ENCODE measurements around the gene OLFM1. TPM values are rescaled to one million over a fixed set of nuclear protein-coding genes. Genes with fewer than 3 reads are reported as not detected.

OLFM1 gene
- total RNA-seq, 5 donors from 2014 or later (not counting 1 experiment from before 2014, with no cell fraction given), result 0.16 TPM; not detected in 4

GRCh38 chr9:135132008-135132407, 44.5 kb downstream of the OLFM1 start:
- no peak overlapping the region for H3K27ac ChIP-seq (ENCODE audit: low read length)
- ChIA-PET POLR2A (no interaction called here), CTCF (interaction anchor here in 1 of 2 donors (0.5 kb wide), 1 partner anchor 1937 kb away, joined by 5 read pairs; no protein-coding TSS in a partner anchor)
- no peak for DNase-seq
- Mint-ChIP-seq H3K36me3 (no peaks in the 10 kb centered on the region), H3K4me3 (no peak overlapping the region), H3K9me3 (peaks cover 4 to 7% (median 7%) of the 10 kb centered on the region in 3 donors), H3K4me1 (peaks cover 0 to 2% (median 0%) of the 10 kb centered on the region in 3 donors), H3K27me3 (peaks cover 4 to 23% of the 10 kb centered on the region in 2 donors), H3K27ac (no peak overlapping the region)
- H3K4me1 ChIP-seq (ENCODE audit: control insufficient read depth in 1 of 2, extremely low read depth in 1 of 2, insufficient read depth in 2 of 2, low read length in 2 of 2), result no peaks in the 10 kb centered on the region
- WGBS (ENCODE audit: insufficient coverage), result 96% methylated on average over 13 of the region's 18 CpGs
- H3K4me3 ChIP-seq (ENCODE audit: control insufficient read depth in 1 of 2, extremely low read depth in 1 of 2, low read length in 1 of 2), result no peak overlapping the region
- ATAC-seq (replicated peaks in 1 of 4), result no peak
- H3K27me3 ChIP-seq (replicated peaks in 1 of 2; ENCODE audit: control insufficient read depth in 2 of 2, extremely low read depth in 1 of 2, insufficient read depth in 2 of 2, low read length in 1 of 2), result peaks cover 0 to 57% of the 10 kb centered on the region in 2 experiments
- H3K9me3 ChIP-seq, result no peaks in the 10 kb centered on the region
- H3K36me3 ChIP-seq (ENCODE audit: control insufficient read depth in 2 of 2, extremely low read depth in 1 of 2, insufficient read depth in 1 of 2, low read length in 1 of 2), result no peaks in the 10 kb centered on the region

DNA sequence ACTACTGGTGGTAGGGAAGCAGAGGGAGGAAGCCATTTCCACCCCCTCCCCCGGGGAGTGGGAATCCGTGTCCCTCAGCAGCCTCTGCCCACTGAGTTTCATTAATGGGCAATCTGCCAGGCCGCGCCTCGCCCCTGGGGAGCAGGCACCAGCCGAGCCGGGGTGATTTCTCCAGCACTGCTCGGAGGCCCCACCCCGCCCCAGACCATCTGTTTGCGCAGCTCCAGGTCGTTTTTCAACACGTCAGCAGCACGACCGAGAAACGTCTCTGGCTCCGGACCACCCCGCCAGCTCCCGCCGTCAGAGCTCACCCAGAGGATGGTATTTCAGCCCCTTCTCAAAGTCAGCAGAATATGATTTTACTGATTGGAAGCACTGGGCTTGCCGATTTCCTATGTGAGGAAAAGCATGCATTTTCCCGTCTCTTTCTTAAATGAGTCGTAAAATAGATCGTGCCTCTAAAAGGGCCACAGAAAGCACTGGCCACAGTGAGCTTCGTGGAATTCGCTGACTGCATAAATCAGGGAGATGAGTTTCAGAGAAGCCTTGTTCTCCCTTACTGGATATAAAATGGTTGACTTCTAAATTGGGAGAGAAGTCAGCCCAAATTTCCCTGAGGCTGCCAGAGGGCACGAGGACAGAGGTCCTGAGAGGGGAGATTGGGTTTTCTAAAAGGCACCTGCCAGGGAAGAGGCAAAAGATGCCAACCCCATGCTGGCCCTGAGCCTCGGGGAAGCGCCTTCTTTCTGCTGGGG, 47.0 kb downstream of the OLFM1 start:
- H3K4me1 Mint-ChIP-seq, result peaks cover 0 to 2% (median 0%) of the 10 kb centered on the region in 3 donors
- Histone ChIP-seq H3K36me3 (ENCODE audit: control insufficient read depth in 2 of 2, extremely low read depth in 1 of 2, insufficient read depth in 1 of 2, low read length in 1 of 2) (no peaks in the 10 kb centered on the region), H3K4me3 (ENCODE audit: control insufficient read depth in 1 of 2, extremely low read depth in 1 of 2, low read length in 1 of 2) (no peak overlapping the region), H3K27ac (ENCODE audit: low read length) (no peak overlapping the region), H3K4me1 (ENCODE audit: control insufficient read depth in 1 of 2, extremely low read depth in 1 of 2, insufficient read depth in 2 of 2, low read length in 2 of 2) (no peaks in the 10 kb centered on the region), H3K9me3 (no peaks in the 10 kb centered on the region), H3K27me3 (replicated peaks in 1 of 2; ENCODE audit: control insufficient read depth in 2 of 2, extremely low read depth in 1 of 2, insufficient read depth in 2 of 2, low read length in 1 of 2) (peaks cover 0 to 47% of the 10 kb centered on the region in 2 experiments)
- ChIA-PET POLR2A (no interaction called here), CTCF (no interaction called here)
- peaks cover 4 to 16% of the 10 kb centered on the region in 2 donors for H3K27me3 Mint-ChIP-seq
- H3K27ac Mint-ChIP-seq, result no peak overlapping the region
- H3K9me3 Mint-ChIP-seq, result peaks cover 4 to 7% (median 7%) of the 10 kb centered on the region in 3 donors
- no peaks in the 10 kb centered on the region for H3K36me3 Mint-ChIP-seq
- DNase-seq, result no peak
- WGBS (ENCODE audit: insufficient coverage), result 85% methylated on average over 24 of the region's 28 CpGs
- ATAC-seq (replicated peaks in 1 of 4), result no peak
- no peak overlapping the region for H3K4me3 Mint-ChIP-seq

DNA sequence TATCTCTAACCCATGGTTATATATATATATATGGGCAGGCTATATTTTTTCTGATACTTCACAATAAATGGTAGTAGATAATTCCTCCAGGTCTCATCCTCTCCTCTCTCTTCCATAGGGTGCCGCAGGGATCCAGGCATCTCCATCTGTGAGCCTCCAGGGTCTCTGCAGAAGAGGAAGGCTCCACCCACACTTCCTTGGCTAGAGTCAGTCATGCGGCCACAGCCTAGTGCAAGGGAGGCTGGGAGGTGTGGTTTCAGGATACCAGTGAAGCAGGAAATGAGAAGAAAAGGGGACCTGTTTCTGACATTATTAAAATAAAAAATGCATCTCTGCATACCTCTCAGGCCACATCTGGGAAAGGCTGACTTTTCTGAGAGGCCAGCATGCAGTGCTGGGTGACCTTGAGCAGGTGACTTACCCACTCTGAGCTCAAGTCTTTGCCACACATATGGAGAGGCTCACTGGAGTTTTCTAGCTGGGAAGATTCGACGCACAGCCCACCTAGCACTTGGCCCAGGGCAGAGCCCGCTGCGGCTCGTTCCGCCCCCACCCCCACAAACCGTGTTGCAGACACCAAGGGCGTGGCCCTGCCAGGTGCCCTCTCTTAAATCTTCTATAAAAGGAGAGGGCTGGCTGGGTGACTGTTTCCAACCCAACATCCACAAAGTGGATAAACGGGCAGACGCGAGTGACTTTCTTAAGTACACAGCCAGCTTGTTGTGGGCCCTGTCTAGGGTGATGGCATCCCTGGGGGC, 47.9 kb downstream of the OLFM1 start:
- Mint-ChIP-seq H3K36me3 (no peaks in the 10 kb centered on the region), H3K27ac (no peak overlapping the region), H3K27me3 (peaks cover 4 to 17% of the 10 kb centered on the region in 2 donors), H3K4me1 (no peaks in the 10 kb centered on the region), H3K9me3 (peaks cover 0 to under 1% (median 0%) of the 10 kb centered on the region in 3 donors), H3K4me3 (no peak overlapping the region)
- DNase-seq (no peak), ATAC-seq (replicated peaks in 1 of 4) (no peak)
- CTCF ChIA-PET, result no interaction called here
- H3K4me1 ChIP-seq (ENCODE audit: control insufficient read depth in 1 of 2, extremely low read depth in 1 of 2, insufficient read depth in 2 of 2, low read length in 2 of 2), result no peaks in the 10 kb centered on the region
- 87% methylated on average over 8 of the region's 13 CpGs for WGBS (ENCODE audit: insufficient coverage)
- no peaks in the 10 kb centered on the region for H3K9me3 ChIP-seq
- no peak overlapping the region for H3K27ac ChIP-seq (ENCODE audit: low read length)
- H3K27me3 ChIP-seq (replicated peaks in 1 of 2; ENCODE audit: control insufficient read depth in 2 of 2, extremely low read depth in 1 of 2, insufficient read depth in 2 of 2, low read length in 1 of 2), result peaks cover 0 to 47% of the 10 kb centered on the region in 2 experiments
- H3K36me3 ChIP-seq (ENCODE audit: control insufficient read depth in 2 of 2, extremely low read depth in 1 of 2, insufficient read depth in 1 of 2, low read length in 1 of 2), result no peaks in the 10 kb centered on the region
- POLR2A ChIA-PET, result no interaction called here
- H3K4me3 ChIP-seq (ENCODE audit: control insufficient read depth in 1 of 2, extremely low read depth in 1 of 2, low read length in 1 of 2), result no peak overlapping the region

DNA sequence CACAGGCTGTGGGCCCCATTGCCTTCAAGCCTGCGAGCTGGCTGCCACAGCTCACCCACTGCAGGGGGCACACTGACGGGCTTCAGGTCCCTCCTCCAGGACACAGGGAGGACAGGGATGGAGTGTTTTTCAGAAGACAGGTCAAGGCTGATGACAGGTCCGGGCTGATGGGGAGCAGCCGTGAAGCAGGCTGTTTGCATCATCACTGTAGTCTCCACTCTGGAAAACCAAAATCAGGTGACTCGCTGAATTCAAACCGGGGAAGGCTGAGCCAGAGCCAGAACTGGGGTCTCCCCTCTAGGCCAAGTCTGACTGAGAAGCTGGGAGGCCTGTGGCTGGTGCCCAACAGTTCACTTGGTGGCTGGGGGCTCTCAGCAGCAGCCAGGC, 48.5 kb downstream of the OLFM1 start:
- Mint-ChIP-seq H3K36me3 (no peaks in the 10 kb centered on the region), H3K4me3 (no peak overlapping the region), H3K4me1 (no peaks in the 10 kb centered on the region), H3K9me3 (no peaks in the 10 kb centered on the region), H3K27me3 (peaks cover 4 to 19% of the 10 kb centered on the region in 2 donors), H3K27ac (no peak overlapping the region)
- no peaks in the 10 kb centered on the region for H3K36me3 ChIP-seq (ENCODE audit: control insufficient read depth in 2 of 2, extremely low read depth in 1 of 2, insufficient read depth in 1 of 2, low read length in 1 of 2)
- no peaks in the 10 kb centered on the region for H3K4me1 ChIP-seq (ENCODE audit: control insufficient read depth in 1 of 2, extremely low read depth in 1 of 2, insufficient read depth in 2 of 2, low read length in 2 of 2)
- DNase-seq (no peak), ATAC-seq (replicated peaks in 1 of 4) (no peak)
- H3K27ac ChIP-seq (ENCODE audit: low read length), result no peak overlapping the region
- no peak overlapping the region for H3K4me3 ChIP-seq (ENCODE audit: control insufficient read depth in 1 of 2, extremely low read depth in 1 of 2, low read length in 1 of 2)
- ChIA-PET POLR2A (no interaction called here), CTCF (no interaction called here)
- peaks cover 0 to 44% of the 10 kb centered on the region in 2 experiments for H3K27me3 ChIP-seq (replicated peaks in 1 of 2; ENCODE audit: control insufficient read depth in 2 of 2, extremely low read depth in 1 of 2, insufficient read depth in 2 of 2, low read length in 1 of 2)
- H3K9me3 ChIP-seq, result no peaks in the 10 kb centered on the region
- WGBS (ENCODE audit: insufficient coverage), result 78% methylated on average over 4 of the region's 6 CpGs

DNA sequence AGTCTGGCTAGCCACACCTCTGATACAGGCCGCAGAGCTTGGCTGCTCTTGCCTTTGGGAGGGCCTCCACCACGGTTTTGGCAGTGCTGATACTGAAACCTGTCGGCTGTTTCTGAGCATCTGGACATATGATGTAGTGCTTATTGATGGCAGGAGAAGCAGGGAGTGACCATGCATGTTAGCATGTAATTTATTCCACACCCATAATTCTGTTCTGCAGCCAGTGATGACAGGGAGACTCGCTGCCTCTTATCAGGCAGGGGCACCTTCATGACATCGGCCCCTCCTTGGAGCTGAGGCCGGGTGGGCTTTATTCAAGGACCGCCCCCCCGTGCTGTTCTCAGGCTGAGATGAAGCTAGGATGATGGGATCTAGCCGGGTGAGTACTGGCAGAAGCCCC, 49.0 kb downstream of the OLFM1 start:
- H3K4me3 Mint-ChIP-seq, result no peak overlapping the region
- no peaks in the 10 kb centered on the region for H3K9me3 Mint-ChIP-seq
- no peak for ATAC-seq (replicated peaks in 1 of 4)
- H3K36me3 Mint-ChIP-seq, result no peaks in the 10 kb centered on the region
- Histone ChIP-seq H3K9me3 (no peaks in the 10 kb centered on the region), H3K4me3 (ENCODE audit: control insufficient read depth in 1 of 2, extremely low read depth in 1 of 2, low read length in 1 of 2) (no peak overlapping the region), H3K36me3 (ENCODE audit: control insufficient read depth in 2 of 2, extremely low read depth in 1 of 2, insufficient read depth in 1 of 2, low read length in 1 of 2) (no peaks in the 10 kb centered on the region), H3K4me1 (ENCODE audit: control insufficient read depth in 1 of 2, extremely low read depth in 1 of 2, insufficient read depth in 2 of 2, low read length in 2 of 2) (no peaks in the 10 kb centered on the region), H3K27ac (ENCODE audit: low read length) (no peak overlapping the region), H3K27me3 (replicated peaks in 1 of 2; ENCODE audit: control insufficient read depth in 2 of 2, extremely low read depth in 1 of 2, insufficient read depth in 2 of 2, low read length in 1 of 2) (peaks cover 0 to 44% of the 10 kb centered on the region in 2 experiments)
- CTCF ChIA-PET, result no interaction called here
- no peaks in the 10 kb centered on the region for H3K4me1 Mint-ChIP-seq
- POLR2A ChIA-PET, result no interaction called here
- whole genome bisulfite sequencing (ENCODE audit: insufficient coverage), result 59% methylated on average over 7 of the region's 9 CpGs
- no peak overlapping the region for H3K27ac Mint-ChIP-seq
- peaks cover 4 to 19% of the 10 kb centered on the region in 2 donors for H3K27me3 Mint-ChIP-seq
- DNase-seq, result no peak

GRCh38 chr9:135136991-135137832, 49.7 kb downstream of the OLFM1 start:
- H3K4me1 ChIP-seq (ENCODE audit: control insufficient read depth in 1 of 2, extremely low read depth in 1 of 2, insufficient read depth in 2 of 2, low read length in 2 of 2), result no peaks in the 10 kb centered on the region
- no peak overlapping the region for H3K4me3 ChIP-seq (ENCODE audit: control insufficient read depth in 1 of 2, extremely low read depth in 1 of 2, low read length in 1 of 2)
- Mint-ChIP-seq H3K4me1 (no peaks in the 10 kb centered on the region), H3K4me3 (no peak overlapping the region), H3K36me3 (no peaks in the 10 kb centered on the region), H3K27ac (no peak overlapping the region), H3K9me3 (no peaks in the 10 kb centered on the region), H3K27me3 (peaks cover 4 to 19% of the 10 kb centered on the region in 2 donors)
- no peaks in the 10 kb centered on the region for H3K36me3 ChIP-seq (ENCODE audit: control insufficient read depth in 2 of 2, extremely low read depth in 1 of 2, insufficient read depth in 1 of 2, low read length in 1 of 2)
- ATAC-seq (replicated peaks in 1 of 4) (no peak), DNase-seq (no peak)
- peaks cover 0 to 39% of the 10 kb centered on the region in 2 experiments for H3K27me3 ChIP-seq (replicated peaks in 1 of 2; ENCODE audit: control insufficient read depth in 2 of 2, extremely low read depth in 1 of 2, insufficient read depth in 2 of 2, low read length in 1 of 2)
- WGBS (ENCODE audit: insufficient coverage), result 44% methylated on average over 15 of the region's 18 CpGs
- ChIA-PET CTCF (no interaction called here), POLR2A (no interaction called here)
- no peak overlapping the region for H3K27ac ChIP-seq (ENCODE audit: low read length)
- no peaks in the 10 kb centered on the region for H3K9me3 ChIP-seq
